HepG2 (cell line): ENCODE measurements around the gene PRKCE. TPM values are rescaled to one million over a fixed set of nuclear protein-coding genes. Genes with fewer than 3 reads are reported as not detected.

Experiments used
- AHR ChIP-seq: IDR thresholded peaks from 2 replicates; pipeline ENCODE4 v1.6.1; 2018; ENCODE audit warnings: missing genetic modification reagents, missing compliant biosample characterization
- AKAP8 ChIP-seq: sonication (generic); formaldehyde crosslinking; IDR thresholded peaks from 2 replicates; pipeline ENCODE4 v1.5.1; 2020; ENCODE audit warnings: mild to moderate bottlenecking, missing genetic modification reagents
- BRCA1 ChIP-seq: sonication (generic); formaldehyde crosslinking; IDR thresholded peaks from 2 replicates; pipeline ENCODE4 v1.4.0; 2020; ENCODE audit warnings: missing genetic modification reagents
- CREM ChIP-seq, 2 experiments: sonication (generic) in 1 of 2; formaldehyde crosslinking in 1 of 2; IDR thresholded peaks; 2 replicates each; pipeline versions ENCODE4 v1.4.0 to v1.6.1; 2016 to 2020; ENCODE audit warnings: antibody characterized with exemption in 1 of 2, mild to moderate bottlenecking in 1 of 2, missing genetic modification reagents in 1 of 2
- ETV5 ChIP-seq: IDR thresholded peaks from 2 replicates; pipeline ENCODE4 v1.6.1; 2018; ENCODE audit warnings: missing biosample characterization, missing genetic modification reagents, inconsistent platforms, borderline replicate concordance
- FOSL1 ChIP-seq: sonication (generic); formaldehyde crosslinking; IDR thresholded peaks from 2 replicates; pipeline ENCODE4 v1.9.0; 2021; ENCODE audit warnings: missing genetic modification reagents, borderline replicate concordance
- FOXO4 ChIP-seq: sonication (generic); formaldehyde crosslinking; conservative IDR thresholded peaks from 2 replicates; pipeline ENCODE4 v1.8.1; 2023; ENCODE audit warnings: missing genetic modification reagents
- GABPA ChIP-seq, 2 experiments: IDR thresholded peaks; 2 replicates each; pipeline ENCODE4 v1.6.1; 2011 to 2016; ENCODE audit warnings: low read depth in 2 of 2, low read length in 1 of 2, missing biosample characterization in 1 of 2, missing genetic modification characterization in 1 of 2
- GATAD2A ChIP-seq: IDR thresholded peaks from 2 replicates; pipeline ENCODE4 v1.6.1; 2016
- KAT8 ChIP-seq: IDR thresholded peaks from 2 replicates; pipeline ENCODE4 v1.6.1; 2016; ENCODE audit warnings: missing genetic modification reagents, missing compliant biosample characterization
- KLF13 ChIP-seq: sonication (generic); formaldehyde crosslinking; IDR thresholded peaks from 2 replicates; pipeline ENCODE4 v1.4.0; 2020; ENCODE audit warnings: mild to moderate bottlenecking, missing genetic modification reagents
- KLF9 ChIP-seq: IDR thresholded peaks from 2 replicates; pipeline ENCODE4 v1.6.1; 2016; ENCODE audit warnings: low read depth
- MLLT10 ChIP-seq: sonication (generic); formaldehyde crosslinking; IDR thresholded peaks from 2 replicates; pipeline ENCODE4 v1.4.0; 2020; ENCODE audit warnings: missing genetic modification reagents
- MTF2 ChIP-seq: sonication (generic); formaldehyde crosslinking; IDR thresholded peaks from 2 replicates; pipeline ENCODE4 v1.5.0; 2020; ENCODE audit warnings: missing genetic modification reagents, borderline replicate concordance
- NONO ChIP-seq, 2 experiments: fragments of 450-650 bp in 1 of 2; sonication (generic) in 1 of 2; formaldehyde crosslinking in 1 of 2; IDR thresholded peaks in 1 of 2; conservative IDR thresholded peaks in 1 of 2; 2 replicates each; pipeline versions ENCODE4 v1.6.1 to v1.8.0; 2017 to 2022; ENCODE audit warnings: mild to moderate bottlenecking in 1 of 2, missing genetic modification reagents in 1 of 2, moderate library complexity in 1 of 2
- NR2F1 ChIP-seq, 2 experiments: fragments of 450-650 bp in 1 of 2; formaldehyde crosslinking in 1 of 2; IDR thresholded peaks; 2 replicates each; pipeline versions ENCODE4 v1.5.0 to v1.6.1; 2016 to 2020; ENCODE audit warnings: mild to moderate bottlenecking in 1 of 2, missing compliant biosample characterization in 1 of 2, missing genetic modification reagents in 1 of 2, moderate library complexity in 1 of 2
- PHF21A ChIP-seq: sonication (generic); formaldehyde crosslinking; IDR thresholded peaks from 2 replicates; pipeline ENCODE4 v1.5.0; 2020; ENCODE audit warnings: mild to moderate bottlenecking, missing genetic modification reagents
- SMC3 ChIP-seq: IDR thresholded peaks from 2 replicates; pipeline ENCODE4 v1.6.1; 2011; ENCODE audit warnings: low read length, improper control_type of control experiment
- SNAPC2 ChIP-seq: sonication (generic); formaldehyde crosslinking; IDR thresholded peaks from 2 replicates; pipeline ENCODE4 v1.8.1; 2022; ENCODE audit warnings: mild to moderate bottlenecking, missing genetic modification reagents
- SRSF9 ChIP-seq: fragments of 200-400 bp; formaldehyde crosslinking; IDR thresholded peaks from 2 replicates; pipeline ENCODE4 v1.6.1; 2018; ENCODE audit warnings: borderline replicate concordance, mild to moderate bottlenecking, low read depth, low read length; ENCODE audit not compliant: insufficient read depth, poor library complexity, severe bottlenecking
- TCF7 ChIP-seq: sonication (generic); IDR thresholded peaks from 2 replicates; pipeline ENCODE4 v1.6.1; 2016; ENCODE audit warnings: antibody characterized with exemption, low read depth
- ZBTB21 ChIP-seq: sonication (generic); formaldehyde crosslinking; IDR thresholded peaks from 2 replicates; pipeline ENCODE4 v1.4.0; 2020; ENCODE audit warnings: missing genetic modification reagents
- ZBTB26 ChIP-seq: IDR thresholded peaks from 2 replicates; pipeline ENCODE4 v1.6.1; 2016; ENCODE audit warnings: missing compliant biosample characterization, missing genetic modification reagents, borderline replicate concordance
- ZC3H13 ChIP-seq: sonication (generic); formaldehyde crosslinking; IDR thresholded peaks from 2 replicates; pipeline ENCODE4 v1.8.1; 2023; ENCODE audit warnings: mild to moderate bottlenecking, missing genetic modification reagents, moderate library complexity
- ZNF260 ChIP-seq: sonication (generic); formaldehyde crosslinking; IDR thresholded peaks from 2 replicates; pipeline ENCODE4 v1.4.0; 2020; ENCODE audit warnings: missing genetic modification reagents, low read depth, mild to moderate bottlenecking, borderline replicate concordance
- ZNF317 ChIP-seq: sonication (generic); formaldehyde crosslinking; IDR thresholded peaks from 2 replicates; pipeline ENCODE4 v1.5.0; 2020; ENCODE audit warnings: mild to moderate bottlenecking, missing genetic modification reagents
- ZNF607 ChIP-seq: sonication (generic); formaldehyde crosslinking; IDR thresholded peaks from 2 replicates; pipeline ENCODE4 v1.5.1; 2020; ENCODE audit warnings: missing genetic modification reagents, mild to moderate bottlenecking, borderline replicate concordance
- ZNF7 ChIP-seq: IDR thresholded peaks from 2 replicates; pipeline ENCODE4 v1.6.1; 2016; ENCODE audit warnings: missing biosample characterization, missing genetic modification reagents
- polyA plus RNA-seq, 8 experiments: library from polyadenylated mRNA; depleted of rRNA in 3 of 8; stranded (reverse) in 7 of 8; unstranded in 1 of 8; fragments of >200 nt; fragmentation: Illumina TruSeq in 4 of 8; extraction: Trizol in 4 of 8; gene quantifications; 2 replicates each; pipeline versions ENCODE4 v1.2.1 to v1.2.3, GENCODE V29; 2011 to 2016; ENCODE audit warnings: low read depth in 4 of 8, missing spikeins in 1 of 8, mixed read lengths in 1 of 8; ENCODE audit not compliant: insufficient read depth in 1 of 8
- total RNA-seq, 5 experiments: library from RNA; depleted of rRNA; stranded (reverse); fragments of >200 nt; fragmentation: Illumina TruSeq; extraction: Trizol; gene quantifications; 2 replicates each; pipeline ENCODE4 v1.2.3, GENCODE V29; 2016; ENCODE audit warnings: low read depth in 1 of 5

Gene PRKCE
- total and polyA plus RNA-seq, 2 of the 13 experiments (the other 11 are each of a cell fraction or from before 2014, with no cell fraction given), result 1.0 to 3.9 TPM

GRCh38 chr2:46229134-46230063 lies 577.9 kb downstream of the PRKCE start (continued):
- TF ChIP-seq ZC3H13 (CRISPR knock-in tag) (no peak), MLLT10 (no peak), GATAD2A (CRISPR knock-in tag) (peak; percentile 62; the same call in 1 of the 2 replicates), AHR (CRISPR knock-in tag) (no peak), ZNF7 (no peak), SRSF9 (no peak), CREM (IDR thresholded peaks at IDR 0.05) (peak; percentile 49), CREM (CRISPR knock-in tag; IDR thresholded peaks at IDR 0.05) (no peak), ZBTB21 (CRISPR knock-in tag) (peak; percentile 77), SNAPC2 (CRISPR knock-in tag) (0 out of 2 replicates have a peak, but pooled peaks have one; percentile 51), ZNF260 (no peak), GABPA (IDR thresholded peaks at IDR 0.05; ENCODE audit: low read depth, low read length) (no peak), GABPA (CRISPR knock-in tag; IDR thresholded peaks at IDR 0.05; ENCODE audit: low read depth) (peak; percentile 62), KAT8 (CRISPR knock-in tag) (0 out of 2 replicates have a peak, but pooled peaks have one; percentile 47), ETV5 (CRISPR knock-in tag) (peak; percentile 87), FOSL1 (CRISPR knock-in tag) (no peak), NR2F1 (CRISPR knock-in tag; IDR thresholded peaks at IDR 0.05) (no peak), KLF9 (CRISPR knock-in tag) (no peak), PHF21A (CRISPR knock-in tag) (0 out of 2 replicates have a peak, but pooled peaks have one; percentile 21), NONO (IDR thresholded peaks at IDR 0.05) (no peak), NONO (CRISPR knock-in tag; conservative IDR thresholded peaks at IDR 0.05) (no peak), FOXO4 (CRISPR knock-in tag) (no peak), BRCA1 (CRISPR knock-in tag) (no peak), ZBTB26 (CRISPR knock-in tag) (0 out of 2 replicates have a peak, but pooled peaks have one; percentile 6), ZNF607 (CRISPR knock-in tag) (no peak), SMC3 (0 out of 2 replicates have a peak, but pooled peaks have one; percentile 2), ZNF317 (peak; percentile 63; the same call in 1 of the 2 replicates), AKAP8 (CRISPR knock-in tag) (no peak), MTF2 (0 out of 2 replicates have a peak, but pooled peaks have one; percentile 75), TCF7 (no peak), KLF13 (CRISPR knock-in tag) (no peak)
